HG02623 (cell line): ENCODE results near the gene DNM3.
A peak's percentile ranks its signal among the peaks of the same experiment; 100 is the strongest.

Experiments
- ATAC-seq: cut with Tn5 transposase; IDR thresholded peaks from one replicate; pipeline ENCODE4 v1.9.1; 2021; ENCODE audit warnings: moderate library complexity; ENCODE audit not compliant: unreplicated experiment

The DNM3 gene

GRCh38 chr1:172442843-172443565 is 601.7 kb downstream of the DNM3 start:
- no peak for ATAC-seq

DNA sequence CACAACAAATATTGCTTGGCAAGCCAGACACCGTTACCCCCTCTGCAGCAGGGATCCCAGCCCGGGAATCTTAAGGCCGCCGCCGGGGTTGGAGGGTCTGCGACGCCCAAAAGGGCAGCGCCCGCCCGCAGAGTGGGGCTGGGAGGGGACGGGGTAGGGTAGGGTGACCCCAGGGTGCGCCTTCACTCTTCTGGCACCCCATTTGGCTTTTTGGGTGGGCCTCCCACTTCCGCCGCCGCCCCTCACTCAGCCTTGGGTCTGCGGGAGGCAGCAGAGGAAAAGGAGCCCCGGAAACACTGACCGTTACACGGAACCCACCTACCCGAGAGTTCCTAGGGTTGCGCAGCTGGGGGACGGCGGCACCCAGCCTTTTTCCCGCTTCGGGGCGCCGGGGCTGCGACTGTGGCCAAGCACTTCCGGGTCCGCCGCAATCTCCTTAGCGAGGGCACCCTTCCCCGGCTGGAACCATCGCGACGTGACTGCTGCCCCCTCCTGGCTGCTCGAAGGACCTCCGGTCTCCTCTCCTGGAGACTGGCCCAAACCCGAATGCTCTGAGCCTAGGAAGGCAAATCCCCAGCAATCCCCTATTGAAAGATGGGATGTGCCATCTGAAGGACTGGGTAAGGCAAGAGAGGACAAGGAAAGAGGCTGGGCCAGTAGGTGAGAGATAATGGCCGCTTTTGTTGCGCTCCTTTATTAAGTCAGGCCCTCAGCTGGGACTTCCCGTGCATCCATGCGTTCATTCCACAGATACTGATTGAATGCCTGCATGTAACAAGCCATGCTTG is 602.6 kb downstream of the DNM3 start, which contains the start of gene PIGC:
TSS of gene PIGC (minus strand) at position 404 of the 788 bp plus-strand sequence. CDS start 1,447 bp downstream, outside the sequence.
- ATAC-seq, result peak; percentile 99

GRCh38 chr1:172446547-172446946 is 605.2 kb downstream of the DNM3 start:
- ATAC-seq, result no peak

DNA sequence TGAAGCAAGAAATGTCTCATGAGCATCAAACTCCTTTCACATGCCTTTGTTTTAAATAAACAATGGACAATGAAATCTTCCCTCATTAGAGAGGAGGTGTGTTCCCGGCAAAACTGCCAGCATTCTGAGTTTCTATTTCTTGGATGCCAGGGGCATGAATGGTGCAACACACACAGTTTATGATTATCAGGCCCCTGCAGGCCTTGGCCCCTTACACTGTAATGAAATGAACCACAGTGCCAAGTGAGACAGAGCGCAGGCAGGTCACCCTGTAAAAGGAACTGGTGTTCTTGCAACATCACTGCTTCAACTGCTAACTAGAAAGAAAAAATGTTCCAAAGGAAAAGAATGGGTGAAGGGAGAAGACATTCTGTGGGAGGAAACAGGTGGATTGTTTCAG is 606.3 kb downstream of the DNM3 start:
- ATAC-seq, result no peak

DNA sequence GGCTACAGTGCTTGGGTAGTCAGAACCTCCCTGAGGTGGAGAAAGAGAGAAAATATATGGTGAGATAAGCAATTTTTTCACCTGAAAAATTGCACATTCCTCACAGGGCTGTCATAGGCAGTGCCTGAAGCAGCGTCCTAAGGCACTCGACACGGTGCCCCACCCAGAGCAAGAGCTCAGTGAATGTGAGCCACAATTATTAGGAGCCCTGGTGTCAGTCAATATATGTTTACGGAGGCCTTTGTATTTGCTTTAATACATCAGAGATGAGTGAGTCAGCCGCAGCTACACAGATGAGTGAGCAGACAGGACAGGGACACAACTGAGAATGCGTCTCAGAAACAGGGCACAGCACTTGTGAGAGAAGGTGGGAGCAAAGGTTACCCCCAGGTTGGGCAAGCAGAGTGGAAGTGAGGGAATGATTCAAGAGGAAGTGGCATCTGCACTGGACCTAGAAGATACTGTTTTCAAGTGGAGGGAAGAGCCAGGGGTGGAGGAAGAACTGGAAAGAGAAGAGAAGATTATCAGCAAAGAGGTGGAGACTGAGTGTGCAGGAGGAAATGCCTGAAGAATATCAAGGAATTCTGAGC is 607.8 kb downstream of the DNM3 start:
- ATAC-seq, result no peak

DNA sequence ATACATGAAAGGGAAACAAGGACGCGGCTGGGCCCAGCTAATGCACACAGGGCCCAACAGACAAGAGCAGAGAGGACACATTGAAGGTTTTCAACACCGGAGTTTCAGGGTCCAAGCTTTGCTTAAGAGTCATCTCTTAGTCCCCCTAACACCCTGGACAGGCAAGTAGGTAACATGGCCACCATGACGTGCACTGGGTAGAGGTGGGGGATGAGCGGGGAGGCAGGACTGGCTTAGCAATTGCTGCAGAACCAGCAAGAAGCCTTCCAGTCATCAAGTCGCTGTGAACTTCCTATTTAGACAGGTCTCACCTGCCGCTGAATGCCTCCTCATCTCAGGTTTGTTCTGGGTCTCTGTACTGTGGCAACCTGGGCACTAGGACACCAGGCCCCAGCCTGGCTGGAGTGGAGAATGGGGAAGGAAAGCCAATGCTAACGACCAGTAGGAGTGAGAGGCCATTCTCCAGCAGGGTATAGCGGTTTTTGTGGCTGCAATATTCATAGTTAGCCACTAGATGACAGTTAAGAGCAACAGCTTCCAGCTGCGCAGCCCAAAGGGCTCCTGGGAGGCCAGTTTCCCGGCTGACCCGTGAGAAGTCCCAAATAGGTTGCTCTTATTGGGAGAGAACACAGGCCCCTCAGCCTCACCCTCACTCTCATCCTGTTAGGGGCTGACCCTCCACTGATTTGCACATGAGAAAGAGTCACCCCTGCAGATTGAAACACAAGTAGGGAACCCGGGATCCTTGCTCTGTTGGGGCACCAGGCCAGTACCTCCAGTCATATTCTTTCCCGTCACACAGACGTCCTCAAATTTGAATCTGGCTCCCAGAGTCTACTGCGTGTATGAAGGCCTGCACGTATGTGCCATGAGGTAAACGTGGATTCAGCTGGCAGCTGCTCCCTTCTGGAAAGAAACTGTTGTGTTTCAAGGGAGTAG is 608.6 kb downstream of the DNM3 start:
- ATAC-seq, result peak; percentile 81

- ATAC-seq, result no peak
Observed at GRCh38 chr1:172450524-172450885, 609.2 kb downstream of the DNM3 start.

DNA sequence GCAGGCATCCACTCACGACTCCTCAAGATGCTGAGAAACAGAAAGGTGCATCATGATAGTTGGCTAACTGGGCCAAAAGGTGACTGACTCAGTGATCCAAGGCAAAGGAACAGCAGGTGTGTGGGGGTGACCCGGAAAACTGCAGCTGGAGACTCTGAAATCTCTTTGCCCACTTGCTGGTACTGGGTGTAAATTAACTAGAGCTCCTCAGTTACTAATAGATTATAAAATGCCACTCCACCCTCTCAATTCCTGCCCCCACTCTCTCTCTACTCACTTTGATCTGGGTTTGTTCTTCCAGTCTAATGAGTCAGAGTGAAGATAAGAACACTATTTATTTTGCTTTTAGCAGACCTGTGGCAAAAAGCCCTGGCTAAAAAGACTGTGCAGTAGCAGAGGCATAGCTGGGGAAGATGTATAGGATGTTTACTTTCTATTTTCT is 609.7 kb downstream of the DNM3 start:
- ATAC-seq, result no peak

DNA sequence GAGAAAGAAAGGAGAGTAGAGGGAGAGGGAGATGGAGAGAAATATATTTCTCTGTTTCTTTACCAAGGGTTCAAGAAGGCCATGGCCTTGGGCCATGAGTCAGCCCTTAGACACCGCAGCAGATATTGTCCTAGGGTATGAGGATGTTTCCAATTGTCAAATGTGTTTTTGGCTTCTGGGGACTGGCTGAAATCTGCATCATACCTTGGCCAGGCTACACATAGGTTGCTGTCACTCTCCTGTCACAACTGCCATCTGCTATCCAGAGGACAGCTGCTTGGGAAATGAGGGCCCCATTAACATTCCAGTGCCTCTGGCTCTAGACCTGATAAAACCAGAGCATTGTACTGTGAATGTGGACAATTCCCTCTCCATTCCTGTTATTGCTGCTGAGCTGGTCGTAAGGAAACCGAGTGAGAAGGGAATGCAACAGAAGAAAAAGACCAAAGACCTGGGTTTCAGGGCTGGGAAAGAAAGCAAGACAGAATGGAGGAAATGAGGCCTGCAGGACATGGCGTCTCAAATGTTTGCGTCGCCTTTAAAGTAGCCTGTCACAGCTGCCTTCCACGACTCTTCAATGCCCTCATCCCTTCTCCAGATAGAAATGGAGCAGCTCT is 611.3 kb downstream of the DNM3 start:
- no peak for ATAC-seq

DNA sequence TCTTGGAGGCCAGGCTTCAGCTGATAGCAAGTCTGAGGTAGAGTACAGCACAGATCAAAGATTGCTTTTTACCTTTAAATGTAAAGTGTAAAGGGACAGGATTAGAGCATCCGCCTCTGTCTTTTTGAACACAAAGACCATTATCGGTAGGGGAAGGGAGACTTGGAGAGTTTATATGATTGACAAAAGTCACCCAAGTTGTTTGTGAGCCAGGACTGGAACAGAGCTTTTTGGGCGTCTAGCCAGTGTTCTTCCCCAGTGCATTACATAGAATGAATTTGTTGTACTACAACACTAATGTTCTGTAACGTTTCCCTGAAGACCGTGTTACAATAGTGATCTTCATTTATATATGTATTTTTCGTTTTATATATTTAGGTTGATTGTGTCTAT is 611.9 kb downstream of the DNM3 start:
- ATAC-seq, result no peak

- ATAC-seq, result no peak
Observed at GRCh38 chr1:172453607-172454006, 612.3 kb downstream of the DNM3 start.

- ATAC-seq, result no peak
Observed at GRCh38 chr1:172455451-172455850, 614.2 kb downstream of the DNM3 start.

- ATAC-seq, result no peak
Observed at GRCh38 chr1:172456344-172456769, 615.1 kb downstream of the DNM3 start.

GRCh38 chr1:172457479-172458130 is 616.3 kb downstream of the DNM3 start:
- ATAC-seq, result no peak

DNA sequence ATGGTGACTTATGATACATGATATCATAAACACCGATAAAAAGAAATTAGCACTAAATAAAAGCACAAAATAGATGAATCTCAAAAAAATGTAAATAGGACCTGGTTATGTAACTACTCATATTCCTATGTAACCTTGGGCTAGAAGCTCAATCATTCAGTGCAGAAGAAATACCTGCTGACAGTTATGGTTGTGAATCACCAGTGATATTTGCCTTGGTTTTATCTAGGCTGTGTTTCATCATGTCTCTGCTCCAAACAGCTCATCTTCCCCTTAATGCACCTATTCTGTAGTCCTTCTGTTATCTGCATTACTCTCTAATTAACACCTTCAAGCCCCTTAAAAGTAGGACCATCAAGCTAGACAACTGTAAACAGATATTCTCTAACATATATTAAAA is 618.9 kb downstream of the DNM3 start:
- no peak for ATAC-seq

DNA sequence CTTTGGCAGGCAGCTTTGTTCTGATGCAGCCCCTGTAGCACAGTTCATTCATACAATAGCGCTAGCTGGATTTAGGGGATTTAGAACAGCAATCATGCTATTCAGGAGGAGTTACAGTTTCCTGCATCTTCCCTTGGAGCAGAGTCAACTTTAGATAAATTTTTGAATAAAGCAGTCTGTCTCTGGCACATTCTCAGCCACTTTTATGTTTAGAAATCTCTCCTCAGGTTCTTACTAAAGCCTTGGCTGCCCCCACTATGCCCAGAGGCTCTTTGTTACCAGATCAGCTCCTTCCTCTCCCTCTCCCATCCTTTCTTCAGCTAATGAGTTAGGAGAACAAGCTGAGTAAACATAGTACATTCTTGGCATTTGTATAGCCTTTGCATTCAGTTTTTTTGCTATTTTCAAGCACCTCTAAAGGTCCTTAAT is 619.6 kb downstream of the DNM3 start:
- ATAC-seq, result no peak
